K562 (cell line): ENCODE data around the gene MYO1E. TPM values are rescaled to one million over a fixed set of nuclear protein-coding genes. Genes with fewer than 3 reads are reported as not detected.

ENCODE experiments used
- ATAC-seq: fragments of 200-7000 bp; cut with Tn5 transposase; 3 replicates; pipeline ENCODE4 v1.9.1; 2020; ENCODE audit warnings: moderate library complexity
- BruUV-seq: library from RNA; stranded (reverse); fragments of 400-500 nt; replicated peaks from 2 replicates; lab custom pipeline; 2021; lab: Mats Ljungman, UMichigan
- CTCF ChIA-PET: fragments of 300-600 bp; formaldehyde crosslinking; extraction: SDS; loops from one replicate; lab custom pipeline; 2021; ENCODE audit warnings: low intra/inter-chr PET ratio; lab: Yijun Ruan, JAX
- POLR2A ChIA-PET: fragments of 300-600, 350-650 bp; sonication (Branson Sonifier 250); formaldehyde crosslinking; extraction: SDS; loops from one replicate; lab custom pipeline; 2021; ENCODE audit warnings: antibody characterized with exemption, inconsistent platforms; lab: Yijun Ruan, JAX
- DNase-seq, 4 experiments: peaks; one replicate each; pipeline versions ENCODE4 v3.0.0 to v3.0.0-alpha.2; 2011 to 2018; ENCODE audit warnings: low spot score in 3 of 4, mixed read lengths in 3 of 4; ENCODE audit errors: extremely low read depth in 1 of 4
- FAIRE-seq: peaks from 2 replicates; lab custom pipeline; 2011; peaks lifted over from hg19 to GRCh38; lab: Jason Lieb, UNC
- H2AFZ ChIP-seq: 2 replicates; pipeline ENCODE4 v1.6.0; 2011; ENCODE audit warnings: low read depth, low read length, control low read depth, inconsistent platforms
- H3K27ac ChIP-seq: fragments of 200-600 bp; 3 replicates; pipeline ENCODE4 v1.8.0; 2011; ENCODE audit warnings: low read depth, mild to moderate bottlenecking, control low read depth, inconsistent platforms, low read length, moderate library complexity, mixed read lengths; ENCODE audit errors: extremely low read depth
- H3K27me3 ChIP-seq, 2 experiments: fragments of 300-600 bp in 1 of 2; 2 replicates in 1 of 2; 3 replicates in 1 of 2; pipeline versions ENCODE4 v1.6.0 to v1.8.0; 2011; ENCODE audit warnings: inconsistent platforms in 2 of 2, low read length in 2 of 2, mild to moderate bottlenecking in 1 of 2, mixed read lengths in 1 of 2, moderate library complexity in 1 of 2; ENCODE audit not compliant: control insufficient read depth in 2 of 2, insufficient read depth in 2 of 2
- H3K36me3 ChIP-seq: fragments of 300-600 bp; 3 replicates; pipeline ENCODE4 v1.8.0; 2011; ENCODE audit warnings: mild to moderate bottlenecking, low read length, inconsistent platforms; ENCODE audit not compliant: control insufficient read depth, insufficient read depth
- H3K4me1 ChIP-seq, 2 experiments: fragments of 200-600 bp in 1 of 2; replicated peaks in 1 of 2; 2 replicates in 1 of 2; 3 replicates in 1 of 2; pipeline versions ENCODE4 v1.5.1 to v1.8.0; 2011; ENCODE audit warnings: inconsistent platforms in 2 of 2, low read length in 2 of 2, mild to moderate bottlenecking in 1 of 2, mixed read lengths in 1 of 2, moderate library complexity in 1 of 2; ENCODE audit not compliant: control insufficient read depth in 2 of 2, insufficient read depth in 2 of 2
- H3K4me2 ChIP-seq: 2 replicates; pipeline ENCODE4 v1.6.1; 2011; ENCODE audit warnings: low read length, control low read depth, inconsistent platforms, mixed read lengths; ENCODE audit not compliant: insufficient read depth
- H3K4me3 ChIP-seq: fragments of 200-600 bp; sonication (generic), shearing (Covaris generic); 2 replicates; pipeline ENCODE4 v1.5.1; 2016; ENCODE audit warnings: control low read depth, inconsistent platforms
- H3K79me2 ChIP-seq: fragments of 200-600 bp; 3 replicates; pipeline ENCODE4 v1.8.0; 2011; ENCODE audit warnings: low read length, inconsistent platforms; ENCODE audit not compliant: control insufficient read depth, insufficient read depth
- H3K9ac ChIP-seq, 2 experiments: 2 replicates each; pipeline versions ENCODE4 v1.6.0 to v1.6.1; 2011; ENCODE audit warnings: low read depth in 2 of 2, low read length in 2 of 2, control low read depth in 1 of 2, inconsistent platforms in 1 of 2, mild to moderate bottlenecking in 1 of 2, mixed read lengths in 1 of 2; ENCODE audit not compliant: insufficient read depth in 1 of 2
- H3K9me1 ChIP-seq: one replicate; pipeline ENCODE4 v1.6.0; 2011; ENCODE audit warnings: inconsistent platforms, mild to moderate bottlenecking, low read length, moderate library complexity; ENCODE audit not compliant: control insufficient read depth, insufficient read depth
- H3K9me3 ChIP-seq: replicated peaks from 2 replicates; pipeline ENCODE4 v1.5.1; 2011; ENCODE audit warnings: low read depth, low read length, inconsistent platforms; ENCODE audit not compliant: control insufficient read depth, insufficient read depth
- H4K20me1 ChIP-seq: replicated peaks from 2 replicates; pipeline ENCODE4 v1.6.1; 2011; ENCODE audit warnings: low read length, inconsistent platforms, mixed read lengths; ENCODE audit not compliant: control insufficient read depth, insufficient read depth
- ARHGAP35 ChIP-seq: fragments of 450-650 bp; IDR thresholded peaks from 2 replicates; pipeline ENCODE4 v1.6.1; 2018; ENCODE audit not compliant: partially characterized antibody
- ARID1B ChIP-seq: fragments of 450-650 bp; IDR thresholded peaks from 2 replicates; pipeline ENCODE4 v1.6.1; 2016; ENCODE audit warnings: antibody characterized with exemption, mild to moderate bottlenecking, inconsistent platforms
- BMI1 ChIP-seq: fragments of 150-350 bp; IDR thresholded peaks from 2 replicates; pipeline ENCODE4 v1.6.1; 2014; ENCODE audit warnings: low read length
- CBFA2T3 ChIP-seq: fragments of 450-650 bp; IDR thresholded peaks from 2 replicates; pipeline ENCODE4 v1.6.1; 2017
- FOXJ2 ChIP-seq: fragments of 200-800 bp; sonication (Bioruptor generic); IDR thresholded peaks from 2 replicates; pipeline ENCODE4 v1.6.1; 2016; ENCODE audit warnings: missing genetic modification characterization, missing compliant biosample characterization
- RBM17 ChIP-seq: fragments of 200-400 bp; formaldehyde crosslinking; IDR thresholded peaks from 2 replicates; pipeline ENCODE4 v1.6.1; 2017; ENCODE audit warnings: low read depth, mild to moderate bottlenecking, low read length, borderline replicate concordance
- TBP ChIP-seq: optimal IDR thresholded peaks from 2 replicates; pipeline ENCODE3; 2011; ENCODE audit warnings: low read depth, low read length, improper control_type of control experiment
- U2AF1 ChIP-seq: fragments of 200-400 bp; formaldehyde crosslinking; optimal IDR thresholded peaks from 2 replicates; pipeline ENCODE3; 2017; ENCODE audit warnings: mild to moderate bottlenecking, low read depth, low read length, moderate library complexity
- ZNF24 ChIP-seq: fragments of 450-650 bp; IDR thresholded peaks from 2 replicates; pipeline ENCODE4 v1.6.1; 2016
- ZNF830 ChIP-seq: fragments of 250-450 bp; sonication (Bioruptor Pico); IDR thresholded peaks from 2 replicates; pipeline ENCODE4 v1.5.0; 2021; ENCODE audit warnings: mild to moderate bottlenecking
- ZSCAN32 ChIP-seq: fragments of 450-650 bp; formaldehyde crosslinking; IDR thresholded peaks from 2 replicates; pipeline ENCODE4 v1.4.0; 2020; ENCODE audit warnings: mild to moderate bottlenecking, moderate library complexity
- WGBS: fragments of 100-300 bp; shearing (Covaris generic); methylation state at CpG from one replicate; pipeline ENCODE4 v1.1.6; 2016; ENCODE audit warnings: low coverage, mixed read lengths; ENCODE audit not compliant: insufficient coverage; ENCODE audit errors: missing lambda C conversion rate; 5-methylcytosine and 5-hydroxymethylcytosine counted together
- in situ Hi-C: fragments of 300-500 bp; cut with MboI; formaldehyde crosslinking; loops from 4 replicates; pipeline ENCODE4 v1.15.0; 2018; ENCODE audit warnings: inconsistent platforms, mixed read lengths
- intact Hi-C: fragments of 100-400 bp; cut with micrococcal nuclease; formaldehyde crosslinking; loops from 2 replicates; pipeline ENCODE4 v1.14.2; 2022
- polyA plus RNA-seq, 8 experiments: library from polyadenylated mRNA; depleted of rRNA in 4 of 8; stranded (reverse) in 5 of 8; unstranded in 3 of 8; fragments of >200 nt; fragmentation: Nextera tagmentation in 2 of 8; fragmentation: Illumina TruSeq in 1 of 8; extraction: Ambion mirVana in 2 of 8; extraction: Trizol in 1 of 8; gene quantifications; 2 replicates each; pipeline versions ENCODE4 v1.2.1 to v1.2.3, GENCODE V29; 2011 to 2014; ENCODE audit warnings: inconsistent platforms in 1 of 8, missing spikeins in 1 of 8
- total RNA-seq, 7 experiments: library from RNA; depleted of rRNA in 6 of 7; stranded (reverse); fragments of >200 nt in 6 of 7; fragmentation: Illumina TruSeq in 2 of 7; extraction: Trizol in 2 of 7; gene quantifications; 2 replicates each; pipeline versions ENCODE4 v1.2.1 to v1.2.3, GENCODE V29; 2011 to 2021; ENCODE audit warnings: low replicate concordance in 1 of 7
- TF ChIP-seq, protein P1 (sequence below): fragments of 450-650 bp; IDR thresholded peaks from 2 replicates; pipeline ENCODE4 v1.6.1; 2018; ENCODE audit warnings: mild to moderate bottlenecking, low read depth; ENCODE audit not compliant: partially characterized antibody
- TF ChIP-seq, protein P2 (sequence below): sonication (generic); formaldehyde crosslinking; IDR thresholded peaks from 2 replicates; pipeline ENCODE4 v1.8.0; 2022; ENCODE audit warnings: mild to moderate bottlenecking, missing genetic modification reagents
- TF ChIP-seq, protein P3 (sequence below): sonication (generic); formaldehyde crosslinking; IDR thresholded peaks from 2 replicates; pipeline ENCODE4 v1.9.0; 2022; ENCODE audit warnings: mild to moderate bottlenecking, missing genetic modification reagents

The MYO1E gene
- total and polyA plus RNA-seq, 9 of the 15 experiments (the other 6 are each of a cell fraction or from before 2014, with no cell fraction given): under 0.01 to 0.44 (median 0.01) TPM; not detected in 6

DNA sequence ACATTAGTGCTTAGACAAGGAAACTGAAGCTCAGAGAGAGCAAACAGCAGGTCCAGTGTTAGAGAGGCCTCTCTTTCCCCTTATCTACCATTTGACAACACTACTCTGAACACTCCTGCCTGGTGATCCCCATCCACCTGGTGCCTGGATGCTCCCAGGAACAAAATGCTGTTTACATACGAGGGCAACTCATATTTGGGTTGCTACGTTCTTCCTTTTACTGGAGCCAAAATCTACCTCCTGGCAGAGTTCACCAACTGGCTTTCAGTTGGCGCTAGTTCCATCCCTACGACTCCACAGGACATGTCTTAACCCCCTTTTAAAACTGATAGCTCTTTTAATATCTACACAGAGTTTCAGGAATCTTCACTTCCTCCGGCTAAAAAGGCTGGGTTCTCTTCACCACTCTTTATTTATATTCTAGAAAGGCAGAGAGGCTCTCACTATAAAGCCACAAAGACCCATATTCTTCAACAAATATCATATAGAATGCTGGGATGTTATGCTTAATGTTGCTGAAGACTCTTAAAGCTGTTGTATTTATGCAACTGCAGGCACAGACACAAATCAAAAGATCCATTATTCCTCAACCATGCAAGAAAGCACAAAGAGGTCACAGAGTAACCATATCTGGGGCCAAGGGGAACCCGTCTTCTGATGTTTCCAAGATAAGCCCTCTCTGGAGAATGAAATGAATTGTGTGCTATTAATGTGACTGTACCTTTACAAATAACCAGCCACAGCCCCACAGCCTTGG is 219.8 kb downstream of the MYO1E start:
- ATAC-seq (no peak), FAIRE-seq (no peak)
- in situ Hi-C loops (loop anchor here (5.0 to 10.0 kb wide), 2 partner anchors 339 to 928 kb away; no protein-coding TSS in a partner anchor), intact Hi-C loops (no loop called here)
- 1% methylated on average over 6 of the region's 6 CpGs for WGBS
- no peaks in the 10 kb centered on the region for H4K20me1 ChIP-seq
- H3K79me2 ChIP-seq: no peaks in the 10 kb centered on the region
- H3K4me2 ChIP-seq: no peak overlapping the region
- no peaks in the 10 kb centered on the region for H3K36me3 ChIP-seq
- POLR2A ChIA-PET: interaction anchor here (0.6 to 0.8 kb wide), 3 partner anchors 98 to 338 kb away, joined by 3 to 4 read pairs (median 3); no protein-coding TSS in a partner anchor
- H3K9me3 ChIP-seq: no peaks in the 10 kb centered on the region
- CTCF ChIA-PET: no interaction called here
- H3K27ac ChIP-seq: no peak overlapping the region
- H3K4me1 ChIP-seq: no peaks in the 10 kb centered on the region
- H3K9ac ChIP-seq: no peak overlapping the region
- H3K9me1 ChIP-seq: no peaks in the 10 kb centered on the region
- no peak overlapping the region for H3K4me3 ChIP-seq
- H3K27me3 ChIP-seq: peaks cover 32 to 36% of the 10 kb centered on the region in 2 experiments
- BruUV-seq: no TSS peak
- H2AFZ ChIP-seq: no peak overlapping the region
- no peak for TF ChIP-seq RBM17
- TF ChIP-seq, protein P1, sequence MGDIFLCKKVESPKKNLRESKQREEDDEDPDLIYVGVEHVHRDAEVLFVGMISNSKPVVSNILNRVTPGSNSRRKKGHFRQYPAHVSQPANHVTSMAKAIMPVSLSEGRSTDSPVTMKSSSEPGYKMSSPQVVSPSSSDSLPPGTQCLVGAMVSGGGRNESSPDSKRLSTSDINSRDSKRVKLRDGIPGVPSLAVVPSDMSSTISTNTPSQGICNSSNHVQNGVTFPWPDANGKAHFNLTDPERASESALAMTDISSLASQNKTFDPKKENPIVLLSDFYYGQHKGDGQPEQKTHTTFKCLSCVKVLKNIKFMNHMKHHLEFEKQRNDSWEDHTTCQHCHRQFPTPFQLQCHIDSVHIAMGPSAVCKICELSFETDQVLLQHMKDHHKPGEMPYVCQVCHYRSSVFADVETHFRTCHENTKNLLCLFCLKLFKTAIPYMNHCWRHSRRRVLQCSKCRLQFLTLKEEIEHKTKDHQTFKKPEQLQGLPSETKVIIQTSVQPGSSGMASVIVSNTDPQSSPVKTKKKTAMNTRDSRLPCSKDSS: no peak
- no peak for TF ChIP-seq BMI1
- TF ChIP-seq ARID1B: no peak
- no peak for TF ChIP-seq FOXJ2 (tag)
- no peak for TF ChIP-seq ARHGAP35
- TF ChIP-seq TBP: no peak
- no peak for TF ChIP-seq ZNF24
- TF ChIP-seq, protein P2, sequence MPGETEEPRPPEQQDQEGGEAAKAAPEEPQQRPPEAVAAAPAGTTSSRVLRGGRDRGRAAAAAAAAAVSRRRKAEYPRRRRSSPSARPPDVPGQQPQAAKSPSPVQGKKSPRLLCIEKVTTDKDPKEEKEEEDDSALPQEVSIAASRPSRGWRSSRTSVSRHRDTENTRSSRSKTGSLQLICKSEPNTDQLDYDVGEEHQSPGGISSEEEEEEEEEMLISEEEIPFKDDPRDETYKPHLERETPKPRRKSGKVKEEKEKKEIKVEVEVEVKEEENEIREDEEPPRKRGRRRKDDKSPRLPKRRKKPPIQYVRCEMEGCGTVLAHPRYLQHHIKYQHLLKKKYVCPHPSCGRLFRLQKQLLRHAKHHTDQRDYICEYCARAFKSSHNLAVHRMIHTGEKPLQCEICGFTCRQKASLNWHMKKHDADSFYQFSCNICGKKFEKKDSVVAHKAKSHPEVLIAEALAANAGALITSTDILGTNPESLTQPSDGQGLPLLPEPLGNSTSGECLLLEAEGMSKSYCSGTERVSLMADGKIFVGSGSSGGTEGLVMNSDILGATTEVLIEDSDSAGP (CRISPR knock-in tag): no peak
- no peak for TF ChIP-seq ZSCAN32 (CRISPR knock-in tag)
- TF ChIP-seq ZNF830: no peak
- TF ChIP-seq, protein P3, sequence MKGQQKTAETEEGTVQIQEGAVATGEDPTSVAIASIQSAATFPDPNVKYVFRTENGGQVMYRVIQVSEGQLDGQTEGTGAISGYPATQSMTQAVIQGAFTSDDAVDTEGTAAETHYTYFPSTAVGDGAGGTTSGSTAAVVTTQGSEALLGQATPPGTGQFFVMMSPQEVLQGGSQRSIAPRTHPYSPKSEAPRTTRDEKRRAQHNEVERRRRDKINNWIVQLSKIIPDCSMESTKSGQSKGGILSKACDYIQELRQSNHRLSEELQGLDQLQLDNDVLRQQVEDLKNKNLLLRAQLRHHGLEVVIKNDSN (CRISPR knock-in tag): no peak
- TF ChIP-seq CBFA2T3: no peak
- TF ChIP-seq U2AF1: no peak
- TF ChIP-seq, all 486 proteins: peak for 0
- DNase-seq: no peak
